GM12865 (cell line): ENCODE measurements around the gene HOXA11.

Experiments
- DNase-seq: peaks from one replicate; pipeline ENCODE4 v3.0.0; 2010; ENCODE audit warnings: low read depth
- H3K4me3 ChIP-seq: 2 replicates; pipeline ENCODE4 v1.5.1; 2011; ENCODE audit warnings: mild to moderate bottlenecking, low read depth, low read length, control low read depth
- TF ChIP-seq, protein P1 (sequence below): IDR thresholded peaks from 2 replicates; pipeline ENCODE4 v1.5.1; 2011; ENCODE audit warnings: low read length, control low read depth, low read depth, inconsistent platforms; ENCODE audit not compliant: insufficient read depth; ENCODE audit errors: missing control alignments

HOXA11 gene

DNA sequence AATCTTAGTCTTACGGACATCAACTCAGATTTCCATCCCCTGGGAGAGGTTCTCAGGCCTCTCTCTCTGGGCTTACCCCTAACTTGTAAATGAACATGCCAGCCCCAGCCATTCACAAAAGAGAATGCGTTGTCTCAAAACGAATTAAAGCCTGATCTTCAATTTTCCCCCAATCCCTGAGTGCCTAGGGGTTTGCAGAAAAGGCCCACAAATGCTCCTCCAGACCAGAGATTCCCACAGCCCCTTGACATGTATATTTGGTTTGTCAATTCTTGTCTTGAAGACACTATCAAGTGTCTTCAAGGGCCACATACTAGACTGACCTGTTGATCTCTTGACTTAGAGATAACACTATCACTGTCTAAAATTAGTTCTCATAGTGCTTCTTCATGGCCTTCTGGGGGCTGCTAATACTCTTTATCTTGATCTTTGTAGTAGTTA is 26.8 kb upstream of the HOXA11 start:
- DNase-seq = no peak

DNA sequence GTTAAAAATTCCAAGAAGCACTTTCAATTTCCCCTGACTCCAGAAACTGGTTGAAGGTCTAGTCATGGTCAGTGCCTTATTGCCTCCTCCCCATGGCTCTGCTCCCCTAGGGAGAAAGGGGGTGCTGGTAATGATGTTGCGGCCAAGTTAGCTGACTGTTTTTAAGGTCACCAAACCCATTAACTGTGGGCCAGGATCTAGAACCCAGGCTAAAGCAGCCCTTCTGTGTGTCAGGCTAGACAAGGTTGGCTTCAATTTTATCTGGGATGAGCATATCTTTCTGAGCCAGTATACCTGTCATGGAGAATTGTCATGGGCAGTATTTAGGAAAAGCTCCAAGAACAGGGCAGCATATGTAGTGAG is 26.0 kb upstream of the HOXA11 start:
- DNase-seq = no peak
- TF ChIP-seq, protein P1, sequence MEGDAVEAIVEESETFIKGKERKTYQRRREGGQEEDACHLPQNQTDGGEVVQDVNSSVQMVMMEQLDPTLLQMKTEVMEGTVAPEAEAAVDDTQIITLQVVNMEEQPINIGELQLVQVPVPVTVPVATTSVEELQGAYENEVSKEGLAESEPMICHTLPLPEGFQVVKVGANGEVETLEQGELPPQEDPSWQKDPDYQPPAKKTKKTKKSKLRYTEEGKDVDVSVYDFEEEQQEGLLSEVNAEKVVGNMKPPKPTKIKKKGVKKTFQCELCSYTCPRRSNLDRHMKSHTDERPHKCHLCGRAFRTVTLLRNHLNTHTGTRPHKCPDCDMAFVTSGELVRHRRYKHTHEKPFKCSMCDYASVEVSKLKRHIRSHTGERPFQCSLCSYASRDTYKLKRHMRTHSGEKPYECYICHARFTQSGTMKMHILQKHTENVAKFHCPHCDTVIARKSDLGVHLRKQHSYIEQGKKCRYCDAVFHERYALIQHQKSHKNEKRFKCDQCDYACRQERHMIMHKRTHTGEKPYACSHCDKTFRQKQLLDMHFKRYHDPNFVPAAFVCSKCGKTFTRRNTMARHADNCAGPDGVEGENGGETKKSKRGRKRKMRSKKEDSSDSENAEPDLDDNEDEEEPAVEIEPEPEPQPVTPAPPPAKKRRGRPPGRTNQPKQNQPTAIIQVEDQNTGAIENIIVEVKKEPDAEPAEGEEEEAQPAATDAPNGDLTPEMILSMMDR = no peak
- no peak overlapping the region for H3K4me3 ChIP-seq

More for the DNA sequence above, 26.8 kb upstream of the HOXA11 start:
- TF ChIP-seq, protein P1 = no peak
- H3K4me3 ChIP-seq = no peak overlapping the region

DNA sequence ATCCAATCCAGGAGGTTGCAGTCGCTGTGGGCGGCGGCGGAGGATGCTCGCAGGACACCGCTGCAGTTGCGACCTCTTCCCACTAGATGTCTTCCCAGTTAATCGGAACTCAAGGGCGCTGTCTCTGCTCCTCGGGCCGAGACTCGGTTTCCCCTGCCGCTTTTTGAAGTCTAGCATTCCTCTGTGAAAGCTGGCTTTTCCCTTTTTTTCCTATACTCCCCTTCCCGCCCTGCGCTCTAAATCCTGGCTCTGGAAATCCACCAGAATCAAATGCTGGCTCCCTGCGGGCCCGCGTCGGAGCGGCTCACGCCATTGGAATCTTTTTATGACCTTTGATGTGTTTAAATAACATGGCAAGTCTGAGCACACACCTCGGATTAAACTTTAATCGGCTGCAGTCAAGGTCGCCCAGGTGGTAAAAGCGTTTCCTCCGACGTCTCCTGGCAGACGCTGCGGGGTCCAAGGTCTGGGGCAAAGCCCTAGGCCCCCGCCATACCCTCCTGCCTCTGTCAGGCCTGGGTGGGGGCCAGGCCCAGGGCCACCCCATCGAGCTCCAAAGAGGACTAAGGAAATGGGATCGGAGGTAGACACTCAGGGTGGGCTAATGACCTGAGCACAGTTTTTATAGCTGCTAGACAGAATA is 25.5 kb upstream of the HOXA11 start:
- TF ChIP-seq, protein P1 = peak; percentile 68
- peak; percentile 43 for DNase-seq

DNA sequence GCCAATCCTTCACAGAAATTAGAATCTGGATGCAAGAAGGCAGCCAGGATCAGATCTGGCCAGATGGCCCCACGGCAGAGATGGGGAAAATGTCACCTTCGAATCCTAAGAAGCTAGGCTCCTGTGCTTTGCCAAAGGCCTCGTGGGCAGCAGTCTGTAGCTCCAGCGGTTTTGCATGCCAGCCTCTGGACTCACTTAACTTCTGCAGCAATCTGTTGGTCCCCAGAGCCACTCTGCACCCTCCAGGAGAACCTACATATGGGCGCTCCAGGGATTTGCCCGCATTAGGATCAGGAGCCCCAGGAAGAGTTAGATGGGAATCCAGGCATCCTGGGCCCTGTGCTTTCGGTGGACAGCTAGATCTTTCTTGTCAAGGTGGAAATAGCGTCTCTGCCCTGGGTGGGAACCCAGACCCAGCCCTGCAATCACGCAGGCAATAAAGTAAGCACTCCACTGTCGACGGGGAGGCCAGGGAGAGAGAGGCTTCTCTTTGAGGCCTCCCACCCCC is 25.0 kb upstream of the HOXA11 start:
- H3K4me3 ChIP-seq = no peak overlapping the region
- no peak for DNase-seq
- TF ChIP-seq, protein P1 = no peak

More for the DNA sequence above, 25.5 kb upstream of the HOXA11 start:
- no peak overlapping the region for H3K4me3 ChIP-seq

DNA sequence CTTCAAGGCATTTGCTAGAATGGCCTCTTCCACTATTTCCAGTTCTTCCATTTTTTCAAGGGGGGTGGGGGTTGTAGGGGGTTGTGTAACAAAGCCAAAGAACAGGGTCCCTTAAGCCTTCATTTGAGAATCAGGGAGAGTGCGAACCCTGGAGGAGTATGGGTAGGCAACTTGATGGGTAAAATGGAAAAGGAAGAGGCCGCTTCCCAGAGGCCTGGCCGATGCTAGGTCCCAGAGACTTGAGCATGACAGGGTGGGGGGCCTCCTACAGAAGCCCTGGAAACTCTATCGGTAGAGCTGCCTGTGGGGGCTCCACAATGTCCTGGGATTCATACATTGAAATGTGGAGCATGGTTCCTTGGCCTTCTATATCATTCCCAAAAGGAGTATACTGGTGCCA is 24.0 kb upstream of the HOXA11 start:
- DNase-seq = no peak
- TF ChIP-seq, protein P1 = no peak
- H3K4me3 ChIP-seq = no peak overlapping the region

DNA sequence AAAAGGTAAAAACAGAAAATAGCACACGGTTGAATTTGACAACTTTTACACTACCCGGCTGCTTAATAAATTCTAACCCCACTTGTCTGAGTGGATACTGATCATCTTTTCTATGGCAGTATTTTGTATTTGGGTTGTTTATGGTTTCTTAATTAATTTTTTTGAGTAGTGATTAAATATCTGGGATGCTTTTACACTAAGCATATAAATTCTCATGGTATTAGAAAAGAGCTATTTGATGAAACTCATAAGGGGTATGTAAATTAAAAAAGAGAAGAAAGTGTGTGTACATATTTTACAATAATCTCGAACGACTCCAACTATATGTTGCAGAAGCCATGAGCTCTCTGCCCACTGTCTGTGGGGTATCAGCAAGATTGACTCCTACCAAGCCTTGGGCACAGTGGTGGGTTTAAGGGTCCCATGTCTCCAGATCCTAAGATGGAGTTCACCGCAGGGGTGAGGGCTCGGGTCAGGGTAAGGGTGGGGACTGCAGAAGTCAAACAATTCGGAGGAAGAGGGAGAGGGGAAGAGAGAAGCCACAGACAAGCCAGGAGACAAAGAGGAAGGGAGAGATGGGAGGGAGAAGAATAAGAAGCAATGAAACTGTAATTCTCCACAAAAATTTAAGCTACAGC is 22.4 kb upstream of the HOXA11 start:
- TF ChIP-seq, protein P1 = no peak
- no peak for DNase-seq
- H3K4me3 ChIP-seq = no peak overlapping the region
